Neural cell (in vitro differentiated cells): Measurements from ENCODE around the gene HDGFL2. TPM values are rescaled to one million over a fixed set of nuclear protein-coding genes. Genes with fewer than 3 reads are reported as not detected.

ENCODE experiments used
- H2AFZ ChIP-seq: fragments of 200-600, 300-800 bp; sonication (generic), shearing (Covaris generic); 2 replicates; pipeline ENCODE4 v1.6.0; 2014; ENCODE audit warnings: low read depth, mild to moderate bottlenecking, antibody characterized with exemption, low read length, moderate library complexity
- H3F3A ChIP-seq: fragments of 200-600 bp; shearing (Covaris generic); 2 replicates; pipeline ENCODE4 v1.6.1; 2016; ENCODE audit warnings: mild to moderate bottlenecking, moderate library complexity, mixed read lengths, antibody characterized with exemption, low read length; ENCODE audit not compliant: insufficient read depth, poor library complexity, severe bottlenecking
- H3K27ac ChIP-seq: fragments of 200-600, 300-800 bp; sonication (generic), shearing (Covaris generic); 2 replicates; pipeline ENCODE4 v1.5.1; 2014; ENCODE audit warnings: mild to moderate bottlenecking, low read length, moderate library complexity
- H3K27me3 ChIP-seq: fragments of 300-800, 200-600 bp; sonication (generic), shearing (Covaris generic); 2 replicates; pipeline ENCODE4 v1.6.0; 2014; ENCODE audit warnings: mild to moderate bottlenecking, low read depth, low read length, moderate library complexity; ENCODE audit not compliant: insufficient read depth
- H3K36me3 ChIP-seq: fragments of 300-800, 200-600 bp; sonication (generic), shearing (Covaris generic); 2 replicates; pipeline ENCODE4 v1.5.1; 2014; ENCODE audit warnings: mild to moderate bottlenecking, antibody characterized with exemption, low read length, moderate library complexity; ENCODE audit not compliant: insufficient read depth
- H3K4me2 ChIP-seq: fragments of 300-800, 200-600 bp; sonication (generic), shearing (Covaris generic); 2 replicates; pipeline ENCODE4 v1.6.0; 2014; ENCODE audit warnings: mild to moderate bottlenecking, low read length
- H3K4me3 ChIP-seq: fragments of 300-800, 200-600 bp; sonication (generic), shearing (Covaris generic); 2 replicates; pipeline ENCODE4 v1.5.1; 2014; ENCODE audit warnings: mild to moderate bottlenecking, low read length, moderate library complexity
- H3K79me2 ChIP-seq: fragments of 200-600 bp; shearing (Covaris generic); replicated peaks from 2 replicates; pipeline ENCODE4 v1.6.0; 2014; ENCODE audit warnings: mild to moderate bottlenecking, low read length, moderate library complexity; ENCODE audit not compliant: insufficient read depth
- H3K9ac ChIP-seq: fragments of 300-800, 200-600 bp; sonication (generic), shearing (Covaris generic); 2 replicates; pipeline ENCODE4 v1.6.1; 2016; ENCODE audit warnings: mild to moderate bottlenecking, low read length, mixed read lengths
- H3K9me2 ChIP-seq: fragments of 200-600 bp; shearing (Covaris generic); 2 replicates; pipeline ENCODE4 v1.6.1; 2016; ENCODE audit warnings: mild to moderate bottlenecking, low read length, mixed read lengths; ENCODE audit not compliant: insufficient read depth
- H3K9me3 ChIP-seq: fragments of 200-600, 300-800 bp; sonication (generic), shearing (Covaris generic); 2 replicates; pipeline ENCODE4 v1.6.1; 2016; ENCODE audit warnings: mild to moderate bottlenecking, mixed run types, low read length, moderate library complexity, mixed read lengths
- H4K20me1 ChIP-seq: fragments of 200-600 bp; shearing (Covaris generic); 2 replicates; pipeline ENCODE4 v1.6.1; 2016; ENCODE audit warnings: mild to moderate bottlenecking, mixed run types; ENCODE audit not compliant: insufficient read depth
- EP300 ChIP-seq: fragments of 450-650 bp; conservative IDR thresholded peaks from 2 replicates; pipeline ENCODE4 v1.6.1; 2014; ENCODE audit warnings: antibody characterized with exemption, mild to moderate bottlenecking, moderate library complexity; ENCODE audit not compliant: poor library complexity, severe bottlenecking
- EZH2 ChIP-seq: fragments of 200-600, 300-800 bp; shearing (Covaris generic), sonication (generic); IDR thresholded peaks from 2 replicates; pipeline ENCODE4 v1.6.1; 2014; ENCODE audit warnings: antibody characterized with exemption, low read length, borderline replicate concordance, mild to moderate bottlenecking; ENCODE audit not compliant: insufficient read depth, poor library complexity, severe bottlenecking
- MXI1 ChIP-seq: fragments of 450-650 bp; conservative IDR thresholded peaks from 2 replicates; pipeline ENCODE4 v1.6.1; 2014; ENCODE audit warnings: antibody characterized with exemption, mild to moderate bottlenecking; ENCODE audit not compliant: poor library complexity, severe bottlenecking
- POLR2AphosphoS5 ChIP-seq: IDR thresholded peaks from 2 replicates; pipeline ENCODE4 v1.6.1; 2012
- RAD21 ChIP-seq: fragments of 450-650 bp; conservative IDR thresholded peaks from 2 replicates; pipeline ENCODE4 v1.6.1; 2014; ENCODE audit warnings: antibody characterized with exemption, mild to moderate bottlenecking, moderate library complexity
- REST ChIP-seq: IDR thresholded peaks from 2 replicates; pipeline ENCODE4 v1.6.1; 2012; ENCODE audit warnings: borderline replicate concordance
- SMC3 ChIP-seq: fragments of 450-650 bp; conservative IDR thresholded peaks from 2 replicates; pipeline ENCODE4 v1.6.1; 2014; ENCODE audit warnings: antibody characterized with exemption, mild to moderate bottlenecking, moderate library complexity; ENCODE audit not compliant: poor library complexity
- TAF1 ChIP-seq: IDR thresholded peaks from 2 replicates; pipeline ENCODE4 v1.6.1; 2012; ENCODE audit warnings: low read depth
- polyA plus RNA-seq: library from polyadenylated mRNA; depleted of rRNA; stranded (reverse); fragments of >200 nt; gene quantifications from 2 replicates; pipeline ENCODE4 v1.2.3, GENCODE V29; 2014
- TF ChIP-seq, protein P1 (sequence below): fragments of 450-650 bp; IDR thresholded peaks from 2 replicates; pipeline ENCODE4 v1.5.1; 2014; ENCODE audit warnings: antibody characterized with exemption, mild to moderate bottlenecking, moderate library complexity; ENCODE audit not compliant: poor library complexity, severe bottlenecking

Gene HDGFL2
- polyA plus RNA-seq, 1 donor from 2014 or later: 79.7 TPM

DNA sequence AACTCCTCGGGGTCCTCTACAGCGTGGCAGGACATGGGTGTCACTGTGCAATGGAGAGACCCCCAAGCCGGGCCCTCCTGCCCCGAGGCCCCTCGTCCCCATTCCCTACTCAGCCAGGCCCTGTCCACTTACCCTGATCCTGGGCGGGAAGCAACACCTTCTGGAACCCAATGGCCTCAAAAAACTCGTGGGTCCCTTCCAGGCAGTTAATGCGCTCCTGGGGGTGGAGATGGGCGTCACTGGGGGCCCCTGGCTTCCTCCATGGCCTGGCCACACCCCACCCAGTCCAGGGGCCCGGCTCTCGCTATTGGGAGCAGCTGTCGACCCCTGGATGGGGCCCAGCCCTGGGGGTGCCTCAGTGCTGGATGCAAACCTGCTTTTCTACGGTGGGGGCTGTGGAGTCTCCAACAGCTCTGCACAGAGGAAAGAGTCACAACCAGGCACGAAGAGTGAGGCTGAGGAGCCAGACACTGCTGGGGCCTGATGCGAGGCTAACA lies 25.3 kb upstream of the HDGFL2 start:
- H4K20me1 ChIP-seq: no peaks in the 10 kb centered on the region
- H3K4me3 ChIP-seq: no peak overlapping the region
- peaks cover 5% of the 10 kb centered on the region for H3K36me3 ChIP-seq
- H3K79me2 ChIP-seq: no peaks in the 10 kb centered on the region
- H3F3A ChIP-seq: no peaks in the 10 kb centered on the region
- H3K27me3 ChIP-seq: no peaks in the 10 kb centered on the region
- TF ChIP-seq SMC3: no peak
- no peak for TF ChIP-seq REST
- no peak for TF ChIP-seq TAF1
- TF ChIP-seq, protein P1, sequence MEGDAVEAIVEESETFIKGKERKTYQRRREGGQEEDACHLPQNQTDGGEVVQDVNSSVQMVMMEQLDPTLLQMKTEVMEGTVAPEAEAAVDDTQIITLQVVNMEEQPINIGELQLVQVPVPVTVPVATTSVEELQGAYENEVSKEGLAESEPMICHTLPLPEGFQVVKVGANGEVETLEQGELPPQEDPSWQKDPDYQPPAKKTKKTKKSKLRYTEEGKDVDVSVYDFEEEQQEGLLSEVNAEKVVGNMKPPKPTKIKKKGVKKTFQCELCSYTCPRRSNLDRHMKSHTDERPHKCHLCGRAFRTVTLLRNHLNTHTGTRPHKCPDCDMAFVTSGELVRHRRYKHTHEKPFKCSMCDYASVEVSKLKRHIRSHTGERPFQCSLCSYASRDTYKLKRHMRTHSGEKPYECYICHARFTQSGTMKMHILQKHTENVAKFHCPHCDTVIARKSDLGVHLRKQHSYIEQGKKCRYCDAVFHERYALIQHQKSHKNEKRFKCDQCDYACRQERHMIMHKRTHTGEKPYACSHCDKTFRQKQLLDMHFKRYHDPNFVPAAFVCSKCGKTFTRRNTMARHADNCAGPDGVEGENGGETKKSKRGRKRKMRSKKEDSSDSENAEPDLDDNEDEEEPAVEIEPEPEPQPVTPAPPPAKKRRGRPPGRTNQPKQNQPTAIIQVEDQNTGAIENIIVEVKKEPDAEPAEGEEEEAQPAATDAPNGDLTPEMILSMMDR: no peak
- no peak for TF ChIP-seq POLR2AphosphoS5
- no peak for TF ChIP-seq EZH2
- TF ChIP-seq MXI1: no peak
- no peak for TF ChIP-seq EP300
- no peak for TF ChIP-seq RAD21
- H3K27ac ChIP-seq: no peak overlapping the region
- H3K9ac ChIP-seq: no peak overlapping the region
- no peaks in the 10 kb centered on the region for H3K9me3 ChIP-seq
- H2AFZ ChIP-seq: no peak overlapping the region
- no peak overlapping the region for H3K4me2 ChIP-seq
- H3K9me2 ChIP-seq: no peaks in the 10 kb centered on the region

DNA sequence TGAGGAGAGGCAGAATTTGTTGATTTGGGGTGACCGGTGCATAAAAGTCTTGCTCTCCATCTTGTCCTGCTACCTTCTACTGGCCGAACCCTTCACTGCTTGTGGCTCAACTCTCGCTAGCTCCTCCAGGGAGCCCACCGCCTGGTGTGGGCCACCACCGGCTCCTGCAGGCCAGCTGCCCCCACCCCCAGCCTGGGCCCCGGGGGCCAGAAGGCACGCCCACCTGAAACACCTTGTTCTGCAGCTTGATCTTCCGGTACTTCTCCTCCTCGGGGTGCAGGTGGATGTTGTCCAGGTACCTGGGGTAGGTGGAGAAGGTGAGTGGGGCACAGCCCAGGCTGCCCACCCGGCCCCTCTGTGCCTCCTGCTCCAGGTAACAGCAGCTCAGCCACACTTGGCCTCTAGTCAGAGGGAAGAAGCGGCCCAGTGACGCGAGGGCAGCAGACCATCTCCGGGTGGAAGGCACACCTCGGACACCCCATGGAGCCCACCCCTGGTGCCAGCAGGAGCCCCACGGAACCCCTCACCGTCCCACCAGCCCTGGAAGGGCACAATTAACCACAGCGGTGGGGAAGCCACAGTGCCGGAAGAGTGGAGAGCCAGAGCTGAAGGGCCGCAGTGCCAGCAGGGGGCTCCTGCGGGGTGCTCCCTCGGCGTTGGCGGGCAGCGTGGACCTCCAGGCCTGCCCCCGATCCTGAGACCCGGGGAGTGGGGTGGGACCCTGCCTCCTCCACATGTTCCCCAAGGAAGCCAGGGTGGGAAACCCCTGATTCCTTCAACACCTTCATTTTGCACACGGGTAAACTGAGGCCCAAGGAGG lies 24.6 kb upstream of the HDGFL2 start:
- Histone ChIP-seq H3K27me3 (no peaks in the 10 kb centered on the region), H3K9ac (no peak overlapping the region), H3K4me3 (no peak overlapping the region), H3K79me2 (no peaks in the 10 kb centered on the region), H3K27ac (no peak overlapping the region), H3F3A (no peaks in the 10 kb centered on the region), H4K20me1 (no peaks in the 10 kb centered on the region), H3K4me2 (no peak overlapping the region), H3K36me3 (peaks cover 5% of the 10 kb centered on the region), H3K9me3 (no peaks in the 10 kb centered on the region), H3K9me2 (no peaks in the 10 kb centered on the region), H2AFZ (no peak overlapping the region)
- TF ChIP-seq EP300 (no peak), POLR2AphosphoS5 (no peak), MXI1 (no peak), TAF1 (no peak), REST (no peak), SMC3 (no peak), EZH2 (no peak), RAD21 (no peak)
- TF ChIP-seq, protein P1: no peak
